SK-N-SH treated with all-trans-retinoic acid at 6 μM for 48 hours (cell line): Measurements from ENCODE around the gene TNNI2.

Experiments used
- ATAC-seq: fragments of 200-7000 bp; cut with Tn5 transposase; 3 replicates; pipeline ENCODE4 v1.9.1; 2020; ENCODE audit warnings: mild to moderate bottlenecking, moderate library complexity
- ARNTL ChIP-seq: fragments of 450-650 bp; formaldehyde crosslinking; IDR thresholded peaks from 2 replicates; pipeline ENCODE4 v1.5.0; 2020; ENCODE audit warnings: low read depth, mild to moderate bottlenecking, moderate library complexity, borderline replicate concordance
- BACH2 ChIP-seq: fragments of 250-450 bp; sonication (Bioruptor Pico); IDR thresholded peaks from 2 replicates; pipeline ENCODE4 v1.9.0; 2021; ENCODE audit warnings: mild to moderate bottlenecking, borderline replicate concordance
- CREB5 ChIP-seq: fragments of 250-450 bp; sonication (Bioruptor Pico); IDR thresholded peaks from 2 replicates; pipeline ENCODE4 v1.5.1; 2020; ENCODE audit warnings: low read depth, mild to moderate bottlenecking, moderate library complexity
- CSDC2 ChIP-seq: fragments of 250-450 bp; sonication (Bioruptor Pico); IDR thresholded peaks from 2 replicates; pipeline ENCODE4 v1.5.0; 2020; ENCODE audit warnings: mild to moderate bottlenecking, moderate library complexity
- CSRNP3 ChIP-seq: fragments of 250-450 bp; sonication (Bioruptor Pico); IDR thresholded peaks from 2 replicates; pipeline ENCODE4 v1.5.1; 2021; ENCODE audit warnings: mild to moderate bottlenecking, moderate library complexity
- ESRRG ChIP-seq: fragments of 250-450 bp; sonication (Bioruptor Pico); IDR thresholded peaks from 2 replicates; pipeline ENCODE4 v1.6.1; 2021; ENCODE audit warnings: mild to moderate bottlenecking
- GLIS3 ChIP-seq: fragments of 250-450 bp; sonication (Bioruptor Pico); IDR thresholded peaks from 2 replicates; pipeline ENCODE4 v1.5.0; 2020; ENCODE audit warnings: mild to moderate bottlenecking, moderate library complexity
- ISL1 ChIP-seq: fragments of 250-450 bp; sonication (Bioruptor Pico); IDR thresholded peaks from 2 replicates; pipeline ENCODE4 v2.1.2; 2022; ENCODE audit warnings: mild to moderate bottlenecking, moderate library complexity
- OSR1 ChIP-seq: fragments of 250-450 bp; sonication (Bioruptor Pico); IDR thresholded peaks from 2 replicates; pipeline ENCODE4 v1.8.0; 2022; ENCODE audit warnings: moderate library complexity, mild to moderate bottlenecking, inconsistent platforms
- PATZ1 ChIP-seq: fragments of 250-450 bp; sonication (Bioruptor Pico); IDR thresholded peaks from 2 replicates; pipeline ENCODE4 v1.8.0; 2020; ENCODE audit warnings: mild to moderate bottlenecking, moderate library complexity, borderline replicate concordance
- POU6F1 ChIP-seq: fragments of 250-450 bp; sonication (Bioruptor Pico); IDR thresholded peaks from 2 replicates; pipeline ENCODE4 v1.8.0; 2021; ENCODE audit warnings: low read depth, mild to moderate bottlenecking, moderate library complexity, borderline replicate concordance
- PPARA ChIP-seq: fragments of 250-450 bp; sonication (Bioruptor Pico); IDR thresholded peaks from 2 replicates; pipeline ENCODE4 v1.5.0; 2020; ENCODE audit warnings: mild to moderate bottlenecking, borderline replicate concordance
- RARB ChIP-seq: fragments of 250-450 bp; sonication (Bioruptor Pico); IDR thresholded peaks from 2 replicates; pipeline ENCODE4 v1.8.0; 2021; ENCODE audit warnings: mild to moderate bottlenecking, moderate library complexity
- SNAI2 ChIP-seq: fragments of 250-450 bp; sonication (Bioruptor Pico); IDR thresholded peaks from 2 replicates; pipeline ENCODE4 v1.5.0; 2020; ENCODE audit warnings: mild to moderate bottlenecking, moderate library complexity
- TCF4 ChIP-seq: fragments of 250-450 bp; sonication (Bioruptor Pico); IDR thresholded peaks from 2 replicates; pipeline ENCODE4 v1.8.0; 2021; ENCODE audit warnings: mild to moderate bottlenecking, moderate library complexity, borderline replicate concordance
- TOX ChIP-seq: fragments of 250-450 bp; sonication (Bioruptor Pico); IDR thresholded peaks from 2 replicates; pipeline ENCODE4 v1.8.0; 2021; ENCODE audit warnings: mild to moderate bottlenecking, moderate library complexity, borderline replicate concordance
- TSHZ2 ChIP-seq: fragments of 250-450 bp; sonication (Bioruptor Pico); IDR thresholded peaks from 2 replicates; pipeline ENCODE4 v1.5.0; 2020; ENCODE audit warnings: mild to moderate bottlenecking, moderate library complexity
- ZFP3 ChIP-seq: fragments of 250-450 bp; sonication (Bioruptor Pico); IDR thresholded peaks from 2 replicates; pipeline ENCODE4 v1.5.0; 2020; ENCODE audit warnings: mild to moderate bottlenecking, moderate library complexity
- ZFP30 ChIP-seq: fragments of 450-650 bp; formaldehyde crosslinking; IDR thresholded peaks from 2 replicates; pipeline ENCODE4 v1.5.0; 2022; ENCODE audit warnings: mild to moderate bottlenecking, moderate library complexity
- ZNF565 ChIP-seq: fragments of 450-650 bp; formaldehyde crosslinking; conservative IDR thresholded peaks from 2 replicates; pipeline ENCODE4 v1.5.0; 2020; ENCODE audit warnings: low read depth, mild to moderate bottlenecking, moderate library complexity
- ZNF70 ChIP-seq: fragments of 450-650 bp; formaldehyde crosslinking; IDR thresholded peaks from 2 replicates; pipeline ENCODE4 v1.5.0; 2020; ENCODE audit warnings: mild to moderate bottlenecking, moderate library complexity

The TNNI2 gene

GRCh38 chr11:1854132-1854948 lies 15.6 kb downstream of the TNNI2 start:
- ATAC-seq = no peak
- TF ChIP-seq GLIS3 = no peak
- TF ChIP-seq SNAI2 (CRISPR knock-in tag) = no peak
- TF ChIP-seq OSR1 (CRISPR knock-in tag) = no peak
- no peak for TF ChIP-seq ZFP3 (CRISPR knock-in tag)
- TF ChIP-seq ESRRG = no peak
- TF ChIP-seq CREB5 (CRISPR knock-in tag) = no peak
- TF ChIP-seq, all 23 proteins: peak for 0

DNA sequence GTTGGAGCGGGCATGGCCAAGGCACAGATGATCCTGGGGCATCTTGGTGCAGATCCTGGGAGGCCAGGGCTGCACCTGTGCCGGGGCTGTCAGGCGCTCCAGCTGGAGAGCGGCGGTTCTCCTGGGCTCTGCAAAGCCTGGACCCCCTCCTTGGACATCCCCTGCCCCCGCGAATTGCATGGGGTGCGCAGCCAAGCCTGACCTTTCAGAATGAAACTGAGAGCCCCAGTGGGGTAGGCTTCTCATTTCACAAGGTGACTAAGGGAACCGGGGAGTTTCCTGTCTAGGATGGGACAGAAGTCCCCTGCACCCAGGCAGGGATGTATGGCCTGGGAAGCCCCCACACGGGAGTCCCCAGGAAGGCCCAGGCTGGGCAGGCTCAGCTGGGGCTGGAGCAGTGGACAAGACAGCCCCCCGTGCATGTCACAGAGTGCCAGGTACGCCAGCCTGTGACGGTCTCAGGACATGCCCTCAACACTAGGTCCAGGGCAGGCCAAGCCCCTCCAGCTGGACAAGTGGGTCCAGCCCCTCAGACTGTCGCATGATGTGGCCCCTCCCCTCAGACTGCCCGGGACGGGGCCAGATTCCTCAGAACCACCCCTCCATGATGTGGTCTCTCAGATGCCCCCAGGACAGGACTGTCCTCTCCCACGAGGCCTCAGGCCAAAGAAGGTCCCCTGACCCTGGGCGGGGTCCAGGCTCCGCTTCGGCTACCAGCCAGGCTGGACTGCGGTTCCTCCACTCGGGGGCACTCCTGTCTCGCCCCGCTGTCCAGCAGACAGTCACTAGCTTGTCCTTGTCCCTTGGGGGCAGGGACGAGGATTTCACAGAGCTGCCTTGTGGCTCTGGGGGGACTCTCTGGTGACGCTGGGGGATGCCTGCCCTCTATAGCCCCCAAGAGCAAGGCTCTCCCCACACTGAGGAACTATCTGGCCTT lies 16.4 kb downstream of the TNNI2 start:
- ATAC-seq = no peak
- TF ChIP-seq ESRRG (no peak), BACH2 (CRISPR knock-in tag) (no peak), PATZ1 (CRISPR knock-in tag) (no peak), ZFP30 (CRISPR knock-in tag) (no peak), TSHZ2 (CRISPR knock-in tag) (no peak), TCF4 (CRISPR knock-in tag) (no peak), ARNTL (CRISPR knock-in tag) (no peak), ISL1 (CRISPR knock-in tag) (no peak), RARB (CRISPR knock-in tag) (no peak)
- TF ChIP-seq, all 23 proteins: peak for 0

DNA sequence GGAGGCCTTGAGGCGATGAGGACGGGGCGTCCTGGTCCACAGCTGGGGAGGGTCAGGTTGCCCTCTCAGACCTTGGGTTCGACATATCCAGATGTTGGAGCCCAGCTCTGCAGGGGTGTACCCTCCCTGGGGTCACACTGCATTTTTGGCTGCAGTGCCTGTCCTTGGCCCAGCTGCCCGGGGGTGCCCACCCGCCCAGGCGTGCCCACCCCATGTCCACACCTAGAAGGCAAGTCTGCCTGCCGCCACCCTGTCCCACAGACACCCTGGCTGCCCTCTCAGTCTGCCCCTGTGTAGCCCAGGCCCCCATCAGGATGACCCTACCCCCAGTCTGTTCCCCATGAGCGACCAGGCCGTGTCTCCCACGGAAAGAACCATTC lies 17.1 kb downstream of the TNNI2 start:
- TF ChIP-seq TCF4 (CRISPR knock-in tag) (no peak), PPARA (no peak), CREB5 (CRISPR knock-in tag) (no peak), GLIS3 (no peak), ZNF70 (no peak), TOX (CRISPR knock-in tag) (no peak), CSRNP3 (CRISPR knock-in tag) (no peak), ZFP3 (CRISPR knock-in tag) (no peak), POU6F1 (no peak), CSDC2 (CRISPR knock-in tag) (no peak), OSR1 (CRISPR knock-in tag) (no peak), ESRRG (no peak), ISL1 (CRISPR knock-in tag) (no peak), ARNTL (CRISPR knock-in tag) (no peak), ZNF565 (CRISPR knock-in tag) (no peak), TSHZ2 (CRISPR knock-in tag) (no peak), SNAI2 (CRISPR knock-in tag) (no peak)
- TF ChIP-seq, all 23 proteins: peak for 0
- ATAC-seq = no peak
